AG09309 (cell line): ENCODE measurements around the gene KCNT1.
A peak's percentile ranks its signal among the peaks of the same experiment; 100 is the strongest.

Source experiments
- DNase-seq: peaks from one replicate; pipeline ENCODE4 v3.0.0-alpha.2; 2010; ENCODE audit warnings: low read depth
- H3K4me3 ChIP-seq: 2 replicates; pipeline ENCODE4 v1.5.1; 2011; ENCODE audit warnings: mild to moderate bottlenecking, low read depth, low read length, moderate library complexity; ENCODE audit not compliant: control insufficient read depth
- TF ChIP-seq, protein P1 (sequence below): IDR thresholded peaks from 2 replicates; pipeline ENCODE4 v1.5.1; 2011; ENCODE audit warnings: mild to moderate bottlenecking, low read depth, low read length, inconsistent platforms; ENCODE audit not compliant: insufficient read depth, control insufficient read depth; ENCODE audit errors: missing control alignments

Gene KCNT1

DNA sequence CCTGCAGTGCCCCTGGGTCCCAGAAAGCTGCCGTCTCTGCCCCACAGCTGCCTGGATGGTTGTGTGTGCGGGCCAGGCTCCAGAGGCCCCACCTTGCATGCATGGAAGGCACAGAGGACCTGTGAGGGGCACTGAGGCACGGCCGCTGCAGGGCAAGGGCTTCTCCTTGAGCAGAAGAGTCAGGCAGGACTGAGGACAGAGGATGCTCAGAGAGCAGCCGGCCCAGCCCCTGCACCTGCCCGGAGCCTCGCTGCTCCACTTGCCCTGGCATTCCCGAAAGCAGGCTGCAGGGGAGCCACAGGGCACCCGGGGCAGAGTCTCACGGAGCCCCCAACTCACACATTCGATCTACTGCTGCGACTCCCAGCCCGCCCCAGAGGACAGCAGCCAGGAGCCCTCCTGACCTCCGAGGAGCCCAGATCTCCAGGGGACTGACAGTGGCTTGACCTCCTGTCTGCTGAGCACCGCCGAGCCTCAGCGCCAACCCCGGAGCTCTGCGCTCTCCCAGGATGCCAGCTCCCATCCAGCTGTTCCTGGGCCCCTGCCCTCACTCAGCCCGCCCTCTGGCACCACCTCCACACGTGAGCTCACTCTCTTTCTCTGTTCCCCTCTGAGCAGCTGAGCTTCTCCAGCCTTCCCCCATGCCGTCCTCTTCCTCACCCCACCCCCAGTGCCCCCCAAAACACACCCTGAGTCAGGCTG is 95.0 kb downstream of the KCNT1 start:
- TF ChIP-seq, protein P1, sequence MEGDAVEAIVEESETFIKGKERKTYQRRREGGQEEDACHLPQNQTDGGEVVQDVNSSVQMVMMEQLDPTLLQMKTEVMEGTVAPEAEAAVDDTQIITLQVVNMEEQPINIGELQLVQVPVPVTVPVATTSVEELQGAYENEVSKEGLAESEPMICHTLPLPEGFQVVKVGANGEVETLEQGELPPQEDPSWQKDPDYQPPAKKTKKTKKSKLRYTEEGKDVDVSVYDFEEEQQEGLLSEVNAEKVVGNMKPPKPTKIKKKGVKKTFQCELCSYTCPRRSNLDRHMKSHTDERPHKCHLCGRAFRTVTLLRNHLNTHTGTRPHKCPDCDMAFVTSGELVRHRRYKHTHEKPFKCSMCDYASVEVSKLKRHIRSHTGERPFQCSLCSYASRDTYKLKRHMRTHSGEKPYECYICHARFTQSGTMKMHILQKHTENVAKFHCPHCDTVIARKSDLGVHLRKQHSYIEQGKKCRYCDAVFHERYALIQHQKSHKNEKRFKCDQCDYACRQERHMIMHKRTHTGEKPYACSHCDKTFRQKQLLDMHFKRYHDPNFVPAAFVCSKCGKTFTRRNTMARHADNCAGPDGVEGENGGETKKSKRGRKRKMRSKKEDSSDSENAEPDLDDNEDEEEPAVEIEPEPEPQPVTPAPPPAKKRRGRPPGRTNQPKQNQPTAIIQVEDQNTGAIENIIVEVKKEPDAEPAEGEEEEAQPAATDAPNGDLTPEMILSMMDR, result no peak
- DNase-seq, result no peak
- no peak overlapping the region for H3K4me3 ChIP-seq

DNA sequence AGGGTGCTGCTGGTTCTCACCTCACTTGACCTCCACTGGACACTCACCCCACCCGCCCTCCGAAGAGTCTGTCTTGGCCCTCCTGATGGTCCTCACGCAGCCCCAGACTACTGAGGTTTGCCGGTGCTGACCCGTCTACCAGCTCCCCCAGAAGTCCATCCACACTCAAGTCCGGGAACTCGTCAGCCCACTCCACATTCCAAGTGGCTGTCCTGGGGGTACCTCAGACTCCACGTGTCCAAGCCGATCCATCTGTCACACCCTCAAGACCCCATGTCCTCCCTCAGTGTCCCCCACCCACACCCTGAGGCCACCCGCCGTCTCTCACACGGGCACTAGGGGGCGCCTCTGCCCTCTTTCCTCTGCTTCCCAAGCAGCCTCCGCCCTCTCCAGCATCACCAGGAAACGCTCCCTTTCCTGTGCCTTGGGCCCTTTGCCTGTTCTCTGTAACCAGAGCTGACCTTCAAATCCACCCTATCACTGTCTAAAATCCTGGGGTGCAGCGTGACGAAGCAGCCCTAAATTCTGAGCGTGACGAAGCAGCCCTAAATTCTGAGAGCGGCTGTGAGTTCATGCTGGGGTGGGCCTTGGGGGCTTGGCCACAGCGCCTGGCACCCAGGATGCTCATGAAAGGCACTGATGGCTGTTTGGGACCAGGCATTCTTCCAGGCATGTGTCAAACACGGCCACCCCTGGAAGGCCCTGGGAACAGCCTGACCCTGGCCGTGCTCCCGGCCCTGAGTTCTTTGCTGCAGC is 95.7 kb downstream of the KCNT1 start:
- TF ChIP-seq, protein P1, result peak; percentile 78
- DNase-seq, result no peak
- no peak overlapping the region for H3K4me3 ChIP-seq

DNA sequence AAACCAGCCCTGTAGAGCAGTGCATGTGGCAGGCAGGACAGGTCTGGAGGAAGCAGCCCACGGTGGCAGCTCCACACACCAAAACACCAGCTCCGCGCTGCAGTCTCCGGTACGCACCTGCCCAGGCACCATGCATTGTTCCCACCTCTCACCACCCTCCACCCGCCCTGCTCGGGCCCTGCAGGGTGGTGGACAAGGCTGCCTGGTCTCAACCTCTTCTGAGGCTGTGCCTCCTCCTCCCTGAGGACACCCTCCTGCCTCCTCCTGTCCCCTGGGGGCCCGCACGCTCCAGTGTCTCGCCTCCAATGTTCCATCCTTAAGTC is 96.2 kb downstream of the KCNT1 start:
- H3K4me3 ChIP-seq, result no peak overlapping the region
- TF ChIP-seq, protein P1, result no peak
- no peak for DNase-seq

DNA sequence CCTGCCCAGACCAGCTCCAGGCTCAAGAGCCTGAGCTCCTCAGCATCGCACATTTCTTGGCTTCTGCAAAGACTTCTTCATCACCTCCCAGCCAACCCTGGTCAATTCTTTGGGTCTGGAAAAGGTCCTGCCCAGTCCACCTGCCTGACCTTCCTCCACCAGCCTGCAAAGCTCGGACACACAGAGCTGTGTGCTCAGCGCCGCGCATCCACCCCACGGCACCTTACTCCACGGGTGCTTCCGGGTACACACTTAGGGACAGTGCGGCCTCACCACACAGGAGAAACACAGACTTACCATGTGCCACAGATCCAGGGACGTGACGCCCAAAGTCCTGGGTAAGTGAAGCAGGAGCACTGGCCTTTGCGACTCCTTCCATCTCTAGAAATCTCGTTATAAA is 97.3 kb downstream of the KCNT1 start:
- TF ChIP-seq, protein P1, result no peak
- H3K4me3 ChIP-seq, result no peak overlapping the region
- no peak for DNase-seq

DNA sequence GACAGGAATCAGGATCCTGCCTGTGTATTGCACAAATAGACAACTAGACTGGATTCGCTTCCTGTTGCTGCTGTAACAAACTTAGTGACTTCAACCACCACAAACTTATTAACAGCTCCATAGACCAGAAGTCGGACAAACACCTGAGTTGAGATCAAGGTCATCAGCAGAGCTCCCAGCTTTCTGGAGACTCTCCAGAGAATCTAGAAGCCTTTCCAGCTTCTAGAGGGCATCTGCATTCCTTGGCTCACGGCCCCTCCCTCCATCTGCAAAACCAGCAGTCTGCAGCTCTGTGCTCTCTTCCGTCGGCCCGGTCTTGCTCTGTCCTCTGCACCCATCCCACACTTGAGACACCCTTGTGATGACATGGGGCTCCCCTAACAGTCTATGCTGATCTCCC is 99.1 kb downstream of the KCNT1 start:
- H3K4me3 ChIP-seq, result no peak overlapping the region
- DNase-seq, result no peak
- TF ChIP-seq, protein P1, result no peak

DNA sequence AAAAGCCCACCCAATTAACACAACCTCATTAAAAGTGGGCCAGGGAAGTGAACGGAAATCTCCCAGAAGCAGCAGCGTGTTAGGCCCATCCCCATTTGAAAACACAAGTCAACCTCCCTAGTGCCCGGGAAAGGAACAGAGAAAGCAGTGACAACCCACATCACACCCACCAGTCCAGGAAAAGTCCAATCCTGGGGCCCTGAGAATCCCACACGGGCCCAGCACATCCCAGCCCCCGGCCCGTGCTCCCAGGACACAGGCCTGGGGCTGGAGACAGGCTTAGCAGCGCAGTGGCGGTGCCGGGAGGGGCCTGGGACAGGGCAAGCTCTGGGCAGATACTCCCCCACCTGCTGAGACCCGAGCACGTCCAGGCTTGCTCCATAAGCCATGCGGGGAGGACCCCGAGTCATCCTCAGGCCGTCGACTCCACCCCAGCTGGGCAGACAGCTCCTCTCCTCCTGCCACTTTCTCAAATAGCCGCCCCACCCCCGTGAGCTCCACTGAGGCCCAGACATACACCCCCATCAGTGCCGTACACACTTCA is 101.0 kb downstream of the KCNT1 start:
- no peak for DNase-seq
- TF ChIP-seq, protein P1, result no peak
- no peak overlapping the region for H3K4me3 ChIP-seq
